ENCODE measurements around the gene HTR4. TPM values are rescaled to one million over a fixed set of nuclear protein-coding genes. Genes with fewer than 3 reads are reported as not detected.

HTR4 gene
- total and polyA plus RNA-seq, 2 of the 4 experiments (the other 2 are of a cell fraction): not detected

GRCh38 chr5:148595697-148596096 is 58.6 kb downstream of the HTR4 start:
- no CpG with 5 or more reads among the region's 5 CpGs for WGBS, 2 experiments (ENCODE audit: extremely low coverage in 2 of 2, insufficient read length in 1 of 2)
- H3K36me3 ChIP-seq (ENCODE audit: control insufficient read depth, insufficient read depth, low read length): no peaks in the 10 kb centered on the region
- no peak overlapping the region for H4K8ac ChIP-seq (ENCODE audit: low read depth in 2 of 2, low read length in 2 of 2)
- no peak overlapping the region for H2BK5ac ChIP-seq (ENCODE audit: low read depth, low read length, poor library complexity, severe bottlenecking)
- no peaks in the 10 kb centered on the region for H3K79me1 ChIP-seq (ENCODE audit: low read depth in 1 of 2, low read length in 2 of 2)
- DNase-seq: no peak
- CTCF ChIA-PET: no interaction called here
- H3K4me2 ChIP-seq (ENCODE audit: low read depth, low read length): no peak overlapping the region
- no peaks in the 10 kb centered on the region for H3K9me1 ChIP-seq (ENCODE audit: insufficient read depth, low read length)
- no TSS peak for BruUV-seq (replicated peaks)
- ATAC-seq (ENCODE audit: low read depth): no peak
- H3K14ac ChIP-seq (replicated peaks; ENCODE audit: low read depth, low read length): no peak overlapping the region
- no peaks in the 10 kb centered on the region for H3K4me1 ChIP-seq (ENCODE audit: control insufficient read depth, insufficient read depth, low read length)
- intact Hi-C loops (cut with micrococcal nuclease) (no loop called here), in situ Hi-C loops (cut with MboI; ENCODE audit: low sequenced_read_pairs) (no loop called here), dilution Hi-C loops (cut with HindIII; ENCODE audit: low sequenced_read_pairs, unreplicated experiment) (no loop called here)
- no peaks in the 10 kb centered on the region for H4K20me1 ChIP-seq (ENCODE audit: insufficient read depth, low read length)
- H2AFZ ChIP-seq (replicated peaks; ENCODE audit: low read length, poor library complexity): no peak overlapping the region
- H3K27ac ChIP-seq (ENCODE audit: insufficient read depth, low read length): no peak overlapping the region
- no peak overlapping the region for H3K9ac ChIP-seq (ENCODE audit: low read depth, low read length)
- H2AK5ac ChIP-seq (ENCODE audit: low read depth, low read length): no peak overlapping the region
- H3K23ac ChIP-seq (ENCODE audit: low read depth, low read length): no peak overlapping the region
- H3K27me3 ChIP-seq (ENCODE audit: control insufficient read depth, insufficient read depth, low read length): no peaks in the 10 kb centered on the region
- H2BK20ac ChIP-seq (ENCODE audit: low read depth, low read length): no peak overlapping the region
- no peak overlapping the region for H2BK15ac ChIP-seq (ENCODE audit: low read depth, low read length)
- no peak overlapping the region for H2BK120ac ChIP-seq (ENCODE audit: low read depth, low read length)
- TF ChIP-seq NFE2L2 (IDR thresholded peaks at IDR 0.05; ENCODE audit: low read depth, low read length) (no peak), CEBPB (IDR thresholded peaks at IDR 0.05; ENCODE audit: low read depth, low read length) (peak; percentile 48)
- POLR2A ChIA-PET (ENCODE audit: unreplicated experiment): no interaction called here
- no peak overlapping the region for H3K56ac ChIP-seq (ENCODE audit: extremely low read depth, insufficient read depth, low read length)
- H4K91ac ChIP-seq (ENCODE audit: insufficient read depth, low read depth, low read length): no peak overlapping the region
- H3K4ac ChIP-seq (ENCODE audit: low read depth, low read length): no peak overlapping the region
- H2AK9ac ChIP-seq (replicated peaks; ENCODE audit: low read depth, low read length, poor library complexity): no peak overlapping the region
- H3K4me3 ChIP-seq (ENCODE audit: insufficient read depth, low read depth, low read length): no peak overlapping the region
- no peaks in the 10 kb centered on the region for H3K9me3 ChIP-seq (ENCODE audit: control insufficient read depth, insufficient read depth, low read length)
- no peak overlapping the region for H4K5ac ChIP-seq (ENCODE audit: low read depth, low read length)
- H3K18ac ChIP-seq (ENCODE audit: low read depth, low read length): no peak overlapping the region

All from IMR-90 (cell line).